ENCODE measurements around the gene MKKS. TPM values are rescaled to one million over a fixed set of nuclear protein-coding genes. Genes with fewer than 3 reads are reported as not detected.

The MKKS gene
- total RNA-seq, 1 donor from 2014 or later = 22.3 TPM

GRCh38 chr20:10415013-10415650 lies 18.9 kb downstream of the MKKS start:
- Mint-ChIP-seq H3K9me3 (no peaks in the 10 kb centered on the region), H3K27me3 (ENCODE audit: low read depth) (no peaks in the 10 kb centered on the region), H3K4me1 (peaks cover 17% of the 10 kb centered on the region), H3K27ac (ENCODE audit: unreplicated experiment) (no peak overlapping the region), H3K36me3 (ENCODE audit: low read depth) (peaks cover 3% of the 10 kb centered on the region), H3K4me3 (no peak overlapping the region)
- DNase-seq (ENCODE audit: low read depth, low spot score) = no peak
- TF ChIP-seq CTCF (conservative IDR thresholded peaks at IDR 0.05) = no peak

GRCh38 chr20:10412591-10413408 lies 21.2 kb downstream of the MKKS start:
- no peak for TF ChIP-seq CTCF (conservative IDR thresholded peaks at IDR 0.05)
- Mint-ChIP-seq H3K27ac (ENCODE audit: unreplicated experiment) (no peak overlapping the region), H3K9me3 (no peaks in the 10 kb centered on the region), H3K4me1 (peaks cover 17% of the 10 kb centered on the region), H3K27me3 (ENCODE audit: low read depth) (no peaks in the 10 kb centered on the region), H3K4me3 (no peak overlapping the region), H3K36me3 (ENCODE audit: low read depth) (peaks cover 3% of the 10 kb centered on the region)
- no peak for DNase-seq (ENCODE audit: low read depth, low spot score)

GRCh38 chr20:10411673-10412072 lies 22.3 kb downstream of the MKKS start:
- no peak for TF ChIP-seq CTCF (conservative IDR thresholded peaks at IDR 0.05)
- Mint-ChIP-seq H3K4me1 (peaks cover 17% of the 10 kb centered on the region), H3K36me3 (ENCODE audit: low read depth) (no peaks in the 10 kb centered on the region), H3K9me3 (no peaks in the 10 kb centered on the region), H3K27me3 (ENCODE audit: low read depth) (no peaks in the 10 kb centered on the region), H3K27ac (ENCODE audit: unreplicated experiment) (no peak overlapping the region), H3K4me3 (no peak overlapping the region)
- no peak for DNase-seq (ENCODE audit: low read depth, low spot score)

GRCh38 chr20:10408108-10408813 lies 25.8 kb downstream of the MKKS start:
- no peaks in the 10 kb centered on the region for H3K36me3 Mint-ChIP-seq (ENCODE audit: low read depth)
- H3K27ac Mint-ChIP-seq (ENCODE audit: unreplicated experiment) = no peak overlapping the region
- H3K27me3 Mint-ChIP-seq (ENCODE audit: low read depth) = no peaks in the 10 kb centered on the region
- no peak overlapping the region for H3K4me3 Mint-ChIP-seq
- no peak for DNase-seq (ENCODE audit: low read depth, low spot score)
- no peaks in the 10 kb centered on the region for H3K9me3 Mint-ChIP-seq
- no peaks in the 10 kb centered on the region for H3K4me1 Mint-ChIP-seq
- TF ChIP-seq CTCF (conservative IDR thresholded peaks at IDR 0.05) = no peak

- Mint-ChIP-seq H3K27ac (ENCODE audit: unreplicated experiment) (no peak overlapping the region), H3K27me3 (ENCODE audit: low read depth) (no peaks in the 10 kb centered on the region), H3K9me3 (no peaks in the 10 kb centered on the region), H3K4me1 (no peaks in the 10 kb centered on the region), H3K36me3 (ENCODE audit: low read depth) (no peaks in the 10 kb centered on the region), H3K4me3 (no peak overlapping the region)
- no peak for DNase-seq (ENCODE audit: low read depth, low spot score)
- no peak for TF ChIP-seq CTCF (conservative IDR thresholded peaks at IDR 0.05)
Measured at GRCh38 chr20:10404959-10405530, 29.0 kb downstream of the MKKS start.
